SU-DHL-6 (cell line): ENCODE results near the gene KATNIP.
"Not testable (repeated sequence)": the region's sequence is repeated elsewhere in the genome, so short reads cannot be mapped to it uniquely, and the experiment has no call there.

Source experiments
- H2AFZ ChIP-seq: fragments of 200-600 bp; sonication (generic); 2 replicates; pipeline ENCODE4 v1.6.1; 2014; ENCODE audit warnings: low read depth, mild to moderate bottlenecking, moderate library complexity, mixed read lengths, antibody characterized with exemption, low read length; ENCODE audit not compliant: severe bottlenecking
- H3F3A ChIP-seq: fragments of 200-600 bp; shearing (Covaris generic); 2 replicates; pipeline ENCODE4 v1.6.0; 2016; ENCODE audit warnings: antibody characterized with exemption, mild to moderate bottlenecking; ENCODE audit not compliant: insufficient read depth
- H3K27ac ChIP-seq: fragments of 200-600 bp; sonication (generic); 2 replicates; pipeline ENCODE4 v1.5.1; 2016; ENCODE audit warnings: low read depth, mild to moderate bottlenecking, low read length, moderate library complexity, mixed read lengths
- H3K27me3 ChIP-seq: fragments of 200-600 bp; sonication (generic), shearing (Covaris generic); 2 replicates; pipeline ENCODE4 v1.6.0; 2014; ENCODE audit warnings: mild to moderate bottlenecking, low read length
- H3K36me3 ChIP-seq: fragments of 200-600 bp; sonication (generic); 2 replicates; pipeline ENCODE4 v1.6.1; 2014; ENCODE audit warnings: mild to moderate bottlenecking, low read length, mixed read lengths
- H3K4me2 ChIP-seq: fragments of 300-600, 200-600 bp; shearing (Covaris generic), sonication (generic); 2 replicates; pipeline ENCODE4 v1.6.0; 2014; ENCODE audit warnings: low read length, low read depth, mild to moderate bottlenecking; ENCODE audit not compliant: poor library complexity, severe bottlenecking
- H3K4me3 ChIP-seq: fragments of 200-600 bp; sonication (generic); 2 replicates; pipeline ENCODE4 v1.5.1; 2014; ENCODE audit warnings: antibody characterized with exemption, low read length, mild to moderate bottlenecking, mixed read lengths; ENCODE audit not compliant: insufficient read depth, poor library complexity, severe bottlenecking
- H3K79me2 ChIP-seq: fragments of 200-600 bp; sonication (generic); 2 replicates; pipeline ENCODE4 v1.6.1; 2014; ENCODE audit warnings: mild to moderate bottlenecking, low read length, moderate library complexity; ENCODE audit not compliant: insufficient read depth
- H3K9ac ChIP-seq: fragments of 200-600 bp; sonication (generic); 2 replicates; pipeline ENCODE4 v1.7.0; 2014; ENCODE audit warnings: mild to moderate bottlenecking, low read length
- H3K9me2 ChIP-seq: fragments of 200-600 bp; sonication (generic); replicated peaks from 2 replicates; pipeline ENCODE4 v1.6.1; 2014; ENCODE audit warnings: low read length; ENCODE audit not compliant: insufficient read depth
- H3K9me3 ChIP-seq: fragments of 200-600 bp; sonication (generic); 2 replicates; pipeline ENCODE4 v1.6.1; 2014; ENCODE audit warnings: low read length, mixed read lengths; ENCODE audit not compliant: insufficient read depth
- H4K20me1 ChIP-seq: fragments of 200-600 bp; sonication (generic); 2 replicates; pipeline ENCODE4 v1.6.1; 2014; ENCODE audit warnings: low read depth, mild to moderate bottlenecking, antibody characterized with exemption, low read length, moderate library complexity, mixed read lengths
- EZH2phosphoT487 ChIP-seq: fragments of 200-600 bp; sonication (generic), shearing (Covaris generic); conservative IDR thresholded peaks from 2 replicates; pipeline ENCODE4 v1.6.1; 2018; ENCODE audit warnings: mild to moderate bottlenecking, antibody characterized with exemption, low read length, moderate library complexity, mixed read lengths
- TF ChIP-seq, protein P1 (sequence below): fragments of 200-600 bp; sonication (generic); IDR thresholded peaks from one replicate; pipeline ENCODE4 v1.5.1; 2017; ENCODE audit warnings: antibody characterized with exemption, mild to moderate bottlenecking, low read length, moderate library complexity; ENCODE audit not compliant: insufficient read depth, poor library complexity, severe bottlenecking

Gene KATNIP

GRCh38 chr16:27566417-27566816 is 16.5 kb downstream of the KATNIP start:
- no peak overlapping the region for H2AFZ ChIP-seq
- no peaks in the 10 kb centered on the region for H3F3A ChIP-seq
- no peaks in the 10 kb centered on the region for H3K36me3 ChIP-seq
- no peak overlapping the region for H3K4me2 ChIP-seq
- no peaks in the 10 kb centered on the region for H3K9me2 ChIP-seq
- H3K9me3 ChIP-seq = no peaks in the 10 kb centered on the region
- H3K79me2 ChIP-seq = no peaks in the 10 kb centered on the region
- TF ChIP-seq, protein P1, sequence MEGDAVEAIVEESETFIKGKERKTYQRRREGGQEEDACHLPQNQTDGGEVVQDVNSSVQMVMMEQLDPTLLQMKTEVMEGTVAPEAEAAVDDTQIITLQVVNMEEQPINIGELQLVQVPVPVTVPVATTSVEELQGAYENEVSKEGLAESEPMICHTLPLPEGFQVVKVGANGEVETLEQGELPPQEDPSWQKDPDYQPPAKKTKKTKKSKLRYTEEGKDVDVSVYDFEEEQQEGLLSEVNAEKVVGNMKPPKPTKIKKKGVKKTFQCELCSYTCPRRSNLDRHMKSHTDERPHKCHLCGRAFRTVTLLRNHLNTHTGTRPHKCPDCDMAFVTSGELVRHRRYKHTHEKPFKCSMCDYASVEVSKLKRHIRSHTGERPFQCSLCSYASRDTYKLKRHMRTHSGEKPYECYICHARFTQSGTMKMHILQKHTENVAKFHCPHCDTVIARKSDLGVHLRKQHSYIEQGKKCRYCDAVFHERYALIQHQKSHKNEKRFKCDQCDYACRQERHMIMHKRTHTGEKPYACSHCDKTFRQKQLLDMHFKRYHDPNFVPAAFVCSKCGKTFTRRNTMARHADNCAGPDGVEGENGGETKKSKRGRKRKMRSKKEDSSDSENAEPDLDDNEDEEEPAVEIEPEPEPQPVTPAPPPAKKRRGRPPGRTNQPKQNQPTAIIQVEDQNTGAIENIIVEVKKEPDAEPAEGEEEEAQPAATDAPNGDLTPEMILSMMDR = no peak
- TF ChIP-seq EZH2phosphoT487 = no peak
- H3K9ac ChIP-seq = no peak overlapping the region
- H3K4me3 ChIP-seq = no peak overlapping the region
- no peaks in the 10 kb centered on the region for H3K27me3 ChIP-seq
- H4K20me1 ChIP-seq = no peaks in the 10 kb centered on the region
- no peak overlapping the region for H3K27ac ChIP-seq

GRCh38 chr16:27568077-27568476 is 18.1 kb downstream of the KATNIP start:
- TF ChIP-seq, protein P1 = no peak
- TF ChIP-seq EZH2phosphoT487 = no peak
- Histone ChIP-seq H3F3A (no peaks in the 10 kb centered on the region), H3K9me3 (no peaks in the 10 kb centered on the region), H3K27me3 (no peaks in the 10 kb centered on the region), H3K27ac (no peak overlapping the region), H3K79me2 (no peaks in the 10 kb centered on the region), H3K4me3 (no peak overlapping the region), H3K4me2 (no peak overlapping the region), H2AFZ (no peak overlapping the region), H4K20me1 (no peaks in the 10 kb centered on the region), H3K36me3 (no peaks in the 10 kb centered on the region), H3K9ac (no peak overlapping the region), H3K9me2 (no peaks in the 10 kb centered on the region)

GRCh38 chr16:27570986-27571385 is 21.0 kb downstream of the KATNIP start:
- H3K36me3 ChIP-seq, H3K79me2 ChIP-seq, H3K27me3 ChIP-seq, H3K27ac ChIP-seq, H3K9me3 ChIP-seq, H3K4me2 ChIP-seq, H3K9me2 ChIP-seq, H4K20me1 ChIP-seq, H3K9ac ChIP-seq, H3K4me3 ChIP-seq, H3F3A ChIP-seq, H2AFZ ChIP-seq: not testable (repeated sequence)

DNA sequence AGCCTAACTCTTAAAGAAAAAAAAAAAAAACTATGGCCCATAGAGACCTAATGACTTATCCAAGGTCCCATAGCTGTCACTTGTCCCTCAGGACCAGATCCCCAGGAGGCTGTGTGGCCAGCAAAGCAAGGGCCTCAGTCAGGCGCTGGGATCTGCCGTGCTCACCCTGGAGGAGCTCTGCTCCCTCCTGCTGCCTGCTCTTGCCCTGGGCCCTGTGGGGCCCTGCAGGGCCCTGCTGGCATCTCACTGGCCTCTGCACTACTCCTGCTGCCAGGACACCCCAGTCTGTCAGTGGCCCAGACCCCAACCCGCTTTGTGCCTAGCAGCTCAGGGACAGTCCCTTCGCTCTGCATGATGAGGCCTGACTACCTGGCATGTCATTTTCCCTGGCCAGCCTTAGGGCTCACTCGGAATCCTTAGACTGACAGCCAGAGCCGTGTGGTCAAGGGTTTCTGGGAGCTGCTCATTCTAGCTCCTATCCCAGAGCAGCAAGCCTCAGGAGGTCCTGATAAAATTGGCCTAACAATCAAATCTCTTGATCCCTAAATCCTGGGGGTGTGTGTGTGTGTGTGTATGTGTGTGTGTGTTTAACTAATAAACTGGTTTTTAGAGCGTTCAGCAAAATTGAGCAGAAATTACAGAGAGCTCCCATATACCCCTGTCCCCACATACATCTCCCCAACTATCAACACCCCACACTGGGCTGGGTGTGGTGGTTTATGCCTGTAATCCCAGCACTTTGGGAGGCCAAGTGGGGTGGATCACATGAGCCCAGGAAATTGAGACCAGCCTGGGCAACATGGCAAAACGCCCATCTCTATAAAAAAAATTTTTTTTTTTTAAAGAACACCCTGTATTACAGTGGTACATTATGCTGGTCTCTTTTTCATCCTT is 21.7 kb downstream of the KATNIP start:
- Histone ChIP-seq H3K36me3 (no peaks in the 10 kb centered on the region), H3K9me2 (no peaks in the 10 kb centered on the region), H2AFZ (no peak overlapping the region)

More for the DNA sequence above, 21.7 kb downstream of the KATNIP start:
- no peaks in the 10 kb centered on the region for H3K79me2 ChIP-seq
- no peak overlapping the region for H3K4me2 ChIP-seq
- no peak overlapping the region for H3K9ac ChIP-seq
- H3K27me3 ChIP-seq = no peaks in the 10 kb centered on the region
- no peak overlapping the region for H3K4me3 ChIP-seq
- TF ChIP-seq EZH2phosphoT487 = no peak
- TF ChIP-seq, protein P1 = no peak
- H3K27ac ChIP-seq = no peak overlapping the region
- no peaks in the 10 kb centered on the region for H4K20me1 ChIP-seq
- H3K9me3 ChIP-seq = no peaks in the 10 kb centered on the region
- no peaks in the 10 kb centered on the region for H3F3A ChIP-seq
